H1 (cell line): ENCODE data around the gene UTP25.
"Not testable (repeated sequence)": the region's sequence is repeated elsewhere in the genome, so short reads cannot be mapped to it uniquely, and the experiment has no call there.

Experiments
- CHD2 ChIP-seq: IDR thresholded peaks from 2 replicates; pipeline ENCODE4 v1.6.1; 2012; ENCODE audit warnings: low read length, improper control_type of control experiment
- EZH2 ChIP-seq: fragments of 200-600 bp; sonication (generic); IDR thresholded peaks from 2 replicates; pipeline ENCODE4 v1.7.1; 2012; ENCODE audit warnings: low read depth, mild to moderate bottlenecking, moderate library complexity, low read length, inconsistent platforms; ENCODE audit not compliant: severe bottlenecking
- JUN ChIP-seq: IDR thresholded peaks from 2 replicates; pipeline ENCODE4 v1.6.1; 2011; ENCODE audit warnings: low read depth, mild to moderate bottlenecking, improper control_type of control experiment, low read length
- POLR2A ChIP-seq, 2 experiments: IDR thresholded peaks; 1 replicate in 1 of 2; 2 replicates in 1 of 2; pipeline ENCODE4 v1.6.1; 2011; ENCODE audit warnings: low read depth in 2 of 2, low read length in 2 of 2, mild to moderate bottlenecking in 2 of 2; ENCODE audit errors: control extremely low read depth in 1 of 2
- RFX5 ChIP-seq: IDR thresholded peaks from 2 replicates; pipeline ENCODE4 v1.6.1; 2011; ENCODE audit warnings: low read depth, low read length, improper control_type of control experiment, borderline replicate concordance
- RNF2 ChIP-seq: fragments of 200-900, 300-1000 bp; sonication (generic); IDR thresholded peaks from 2 replicates; pipeline ENCODE4 v1.7.1; 2016; ENCODE audit warnings: borderline replicate concordance, low read depth, mild to moderate bottlenecking, antibody characterized with exemption, low read length; ENCODE audit not compliant: poor library complexity, severe bottlenecking; ENCODE audit errors: missing control alignments
- SIN3A ChIP-seq, 2 experiments: IDR thresholded peaks in 1 of 2; conservative IDR thresholded peaks in 1 of 2; 2 replicates each; pipeline ENCODE4 v1.6.1; 2011 to 2012; ENCODE audit warnings: low read length in 2 of 2, improper control_type of control experiment in 1 of 2, low read depth in 1 of 2, mild to moderate bottlenecking in 1 of 2
- SIRT6 ChIP-seq: IDR thresholded peaks from one replicate; pipeline ENCODE4 v1.7.1; 2012; ENCODE audit warnings: low read length, inconsistent platforms
- SUZ12 ChIP-seq: fragments of 200-600 bp; sonication (generic); IDR thresholded peaks from 2 replicates; pipeline ENCODE4 v1.6.1; 2012; ENCODE audit warnings: mild to moderate bottlenecking, inconsistent platforms, low read length, moderate library complexity, mixed read lengths
- ZNF274 ChIP-seq: IDR thresholded peaks from 2 replicates; pipeline ENCODE4 v1.7.0; 2012; ENCODE audit warnings: low read length, borderline replicate concordance; ENCODE audit errors: extremely low read depth
- TF ChIP-seq, protein P1 (sequence below), 3 experiments: IDR thresholded peaks; 1 replicate in 2 of 3; 2 replicates in 1 of 3; pipeline versions ENCODE4 v1.5.1 to v1.6.1; 2011; ENCODE audit warnings: low read length in 3 of 3, mild to moderate bottlenecking in 3 of 3, inconsistent platforms in 2 of 3, low read depth in 1 of 3, moderate library complexity in 1 of 3; ENCODE audit not compliant: insufficient read depth in 1 of 3; ENCODE audit errors: control extremely low read depth in 1 of 3
- TF ChIP-seq, protein P2 (sequence below): IDR thresholded peaks from 2 replicates; pipeline ENCODE4 v1.6.1; 2012; ENCODE audit warnings: inconsistent platforms

DNA sequence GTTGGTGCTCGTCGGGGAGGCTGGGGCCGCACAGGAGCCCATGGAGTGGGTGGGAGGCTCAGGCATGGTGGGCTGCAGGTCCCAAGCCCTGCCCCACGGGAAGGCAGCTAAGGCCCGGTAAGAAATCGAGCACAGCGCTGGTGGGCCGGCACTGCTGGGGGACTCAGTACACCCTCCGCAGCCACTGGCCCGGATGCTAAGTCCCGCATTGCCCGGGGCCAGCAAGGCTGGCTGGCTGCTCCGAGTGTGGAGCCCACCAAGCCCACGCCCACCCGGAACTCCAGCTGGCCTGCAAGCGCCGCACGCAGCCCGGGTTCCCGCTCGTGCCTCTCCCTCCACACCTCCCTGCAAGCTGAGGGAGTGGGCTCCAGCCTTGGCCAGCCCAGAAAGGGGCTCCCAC lies 71.1 kb downstream of the UTP25 start:
- TF ChIP-seq, protein P1, sequence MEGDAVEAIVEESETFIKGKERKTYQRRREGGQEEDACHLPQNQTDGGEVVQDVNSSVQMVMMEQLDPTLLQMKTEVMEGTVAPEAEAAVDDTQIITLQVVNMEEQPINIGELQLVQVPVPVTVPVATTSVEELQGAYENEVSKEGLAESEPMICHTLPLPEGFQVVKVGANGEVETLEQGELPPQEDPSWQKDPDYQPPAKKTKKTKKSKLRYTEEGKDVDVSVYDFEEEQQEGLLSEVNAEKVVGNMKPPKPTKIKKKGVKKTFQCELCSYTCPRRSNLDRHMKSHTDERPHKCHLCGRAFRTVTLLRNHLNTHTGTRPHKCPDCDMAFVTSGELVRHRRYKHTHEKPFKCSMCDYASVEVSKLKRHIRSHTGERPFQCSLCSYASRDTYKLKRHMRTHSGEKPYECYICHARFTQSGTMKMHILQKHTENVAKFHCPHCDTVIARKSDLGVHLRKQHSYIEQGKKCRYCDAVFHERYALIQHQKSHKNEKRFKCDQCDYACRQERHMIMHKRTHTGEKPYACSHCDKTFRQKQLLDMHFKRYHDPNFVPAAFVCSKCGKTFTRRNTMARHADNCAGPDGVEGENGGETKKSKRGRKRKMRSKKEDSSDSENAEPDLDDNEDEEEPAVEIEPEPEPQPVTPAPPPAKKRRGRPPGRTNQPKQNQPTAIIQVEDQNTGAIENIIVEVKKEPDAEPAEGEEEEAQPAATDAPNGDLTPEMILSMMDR (IDR thresholded peaks at IDR 0.05; ENCODE audit: control extremely low read depth in 1 of 3, insufficient read depth in 1 of 3, low read depth in 1 of 3, low read length in 3 of 3) = not testable (repeated sequence)
- not testable (repeated sequence) for TF ChIP-seq SIN3A (conservative IDR thresholded peaks at IDR 0.05 in 1 of 2, IDR thresholded peaks at IDR 0.05 in 1 of 2; ENCODE audit: low read depth in 1 of 2, low read length in 2 of 2); CHD2; ZNF274; POLR2A (IDR thresholded peaks at IDR 0.05; ENCODE audit: control extremely low read depth in 1 of 2, low read depth in 2 of 2, low read length in 2 of 2); SUZ12; JUN; RNF2; RFX5; EZH2; SIRT6
- TF ChIP-seq, protein P2, sequence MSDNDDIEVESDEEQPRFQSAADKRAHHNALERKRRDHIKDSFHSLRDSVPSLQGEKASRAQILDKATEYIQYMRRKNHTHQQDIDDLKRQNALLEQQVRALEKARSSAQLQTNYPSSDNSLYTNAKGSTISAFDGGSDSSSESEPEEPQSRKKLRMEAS = not testable (repeated sequence)
